ENCODE data around the gene STOML3. TPM values are rescaled to one million over a fixed set of nuclear protein-coding genes. Genes with fewer than 3 reads are reported as not detected.

STOML3 gene
- total and polyA plus RNA-seq, 10 donors = not detected

DNA sequence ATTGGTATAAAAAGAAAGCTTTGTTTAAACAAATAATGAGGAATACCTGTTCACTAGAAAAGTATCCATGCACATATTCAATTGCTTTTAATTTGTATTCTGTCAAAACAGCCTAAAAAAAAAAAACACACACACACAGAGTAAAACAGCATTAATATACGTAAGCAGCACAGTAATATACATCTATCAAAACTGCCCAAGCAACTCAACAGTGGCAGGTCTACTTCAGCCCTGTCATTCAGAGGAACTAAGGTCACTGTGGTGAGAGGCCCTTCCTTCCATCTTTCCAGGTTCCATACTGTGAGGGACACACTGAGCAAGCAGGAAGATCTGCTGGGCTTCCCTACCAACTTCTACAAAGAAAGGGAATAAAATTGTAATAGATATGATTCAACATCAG is 43.5 kb upstream of the STOML3 start:
- Histone ChIP-seq H3K4me1 (peaks cover 19 to 70% (median 45%) of the 10 kb centered on the region in 6 donors), H3K36me3 (peaks cover 0 to 34% (median 4%) of the 10 kb centered on the region in 6 donors), H3K27me3 (replicated peaks in 1 of 7) (no peaks in the 10 kb centered on the region), H3K9me3 (no peaks in the 10 kb centered on the region), H3K4me3 (no peak overlapping the region), H3K27ac (no peak overlapping the region)
- DNase-seq = no peak
- 81 to 95% (median 84%) methylated on average over 1 of the region's 1 CpG for WGBS, 5 donors
- TF ChIP-seq POLR2AphosphoS5 (IDR thresholded peaks at IDR 0.05) = no peak
- TF ChIP-seq POLR2A (IDR thresholded peaks at IDR 0.05) = no peak
- TF ChIP-seq, protein P1, sequence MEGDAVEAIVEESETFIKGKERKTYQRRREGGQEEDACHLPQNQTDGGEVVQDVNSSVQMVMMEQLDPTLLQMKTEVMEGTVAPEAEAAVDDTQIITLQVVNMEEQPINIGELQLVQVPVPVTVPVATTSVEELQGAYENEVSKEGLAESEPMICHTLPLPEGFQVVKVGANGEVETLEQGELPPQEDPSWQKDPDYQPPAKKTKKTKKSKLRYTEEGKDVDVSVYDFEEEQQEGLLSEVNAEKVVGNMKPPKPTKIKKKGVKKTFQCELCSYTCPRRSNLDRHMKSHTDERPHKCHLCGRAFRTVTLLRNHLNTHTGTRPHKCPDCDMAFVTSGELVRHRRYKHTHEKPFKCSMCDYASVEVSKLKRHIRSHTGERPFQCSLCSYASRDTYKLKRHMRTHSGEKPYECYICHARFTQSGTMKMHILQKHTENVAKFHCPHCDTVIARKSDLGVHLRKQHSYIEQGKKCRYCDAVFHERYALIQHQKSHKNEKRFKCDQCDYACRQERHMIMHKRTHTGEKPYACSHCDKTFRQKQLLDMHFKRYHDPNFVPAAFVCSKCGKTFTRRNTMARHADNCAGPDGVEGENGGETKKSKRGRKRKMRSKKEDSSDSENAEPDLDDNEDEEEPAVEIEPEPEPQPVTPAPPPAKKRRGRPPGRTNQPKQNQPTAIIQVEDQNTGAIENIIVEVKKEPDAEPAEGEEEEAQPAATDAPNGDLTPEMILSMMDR (IDR thresholded peaks at IDR 0.05 in 8 of 11, conservative IDR thresholded peaks at IDR 0.05 in 3 of 11) = no peak
- intact Hi-C loops (cut with DNase I; ENCODE audit: low total_unique reads) = no loop called here

DNA sequence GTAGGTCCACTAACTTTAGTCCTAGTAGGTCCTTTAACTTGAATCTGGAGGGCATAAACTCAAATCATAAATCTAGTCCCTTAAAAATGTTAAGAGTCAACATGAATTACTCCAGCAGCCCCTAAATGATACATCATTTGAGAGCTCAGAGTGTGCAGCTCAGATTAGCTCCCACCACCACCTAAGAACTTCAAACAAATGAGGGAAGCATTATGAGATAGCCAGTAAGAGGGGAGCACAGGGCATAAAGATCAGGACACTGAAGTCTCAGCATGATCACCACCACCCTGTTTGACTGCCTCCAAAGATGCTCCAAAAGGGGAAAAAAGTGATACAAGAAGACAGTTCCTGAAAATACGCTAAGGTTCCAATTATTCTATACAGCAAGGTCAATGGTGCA is 41.5 kb upstream of the STOML3 start:
- TF ChIP-seq, protein P1 (IDR thresholded peaks at IDR 0.05 in 8 of 11, conservative IDR thresholded peaks at IDR 0.05 in 3 of 11) = no peak
- no peak for TF ChIP-seq POLR2A (IDR thresholded peaks at IDR 0.05)
- no peak for TF ChIP-seq POLR2AphosphoS5 (IDR thresholded peaks at IDR 0.05)
- H3K4me1 ChIP-seq = peaks cover 15 to 62% (median 40%) of the 10 kb centered on the region in 6 donors
- no peak overlapping the region for H3K27ac ChIP-seq
- H3K9me3 ChIP-seq = no peaks in the 10 kb centered on the region
- WGBS, 5 donors = 93 to 100% (median 98%) methylated on average over 1 of the region's 1 CpG
- peaks cover 0 to 53% (median 19%) of the 10 kb centered on the region in 6 donors for H3K36me3 ChIP-seq
- H3K27me3 ChIP-seq (replicated peaks in 1 of 7) = no peaks in the 10 kb centered on the region
- DNase-seq = no peak
- no peak overlapping the region for H3K4me3 ChIP-seq
- intact Hi-C loops (cut with DNase I; ENCODE audit: low total_unique reads) = no loop called here

DNA sequence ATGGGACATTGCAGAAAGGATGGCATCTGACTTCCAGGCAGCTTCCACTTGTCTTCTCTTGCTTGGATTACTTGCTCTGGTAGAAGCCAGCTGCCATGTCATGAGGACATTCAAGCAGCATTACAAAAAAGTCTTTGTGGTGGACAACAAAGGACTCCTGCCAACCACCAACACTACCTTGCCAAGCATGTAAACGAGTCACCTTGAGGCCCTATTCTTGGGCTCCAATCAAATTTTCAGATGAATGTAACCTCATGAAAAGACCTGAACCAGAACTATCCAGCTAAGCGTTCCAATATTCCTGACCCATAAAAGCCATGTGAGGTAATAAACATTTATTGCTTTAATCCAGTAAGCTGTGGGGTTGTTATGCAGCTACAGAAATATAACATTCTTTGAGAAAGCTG is 34.8 kb upstream of the STOML3 start:
- H3K4me1 ChIP-seq = no peaks in the 10 kb centered on the region
- intact Hi-C loops (cut with DNase I; ENCODE audit: low total_unique reads) = no loop called here
- H3K27me3 ChIP-seq (replicated peaks in 1 of 7) = no peaks in the 10 kb centered on the region
- no peak overlapping the region for H3K4me3 ChIP-seq
- TF ChIP-seq POLR2AphosphoS5 (IDR thresholded peaks at IDR 0.05) = no peak
- TF ChIP-seq, protein P1 (IDR thresholded peaks at IDR 0.05 in 8 of 11, conservative IDR thresholded peaks at IDR 0.05 in 3 of 11) = no peak
- TF ChIP-seq POLR2A (IDR thresholded peaks at IDR 0.05) = no peak
- H3K27ac ChIP-seq = no peak overlapping the region
- WGBS, 5 donors = 88 to 97% (median 92%) methylated on average over 2 of the region's 2 CpGs
- H3K36me3 ChIP-seq = peaks cover 0 to 100% (median 76%) of the 10 kb centered on the region in 6 donors
- no peaks in the 10 kb centered on the region for H3K9me3 ChIP-seq
- DNase-seq = no peak

DNA sequence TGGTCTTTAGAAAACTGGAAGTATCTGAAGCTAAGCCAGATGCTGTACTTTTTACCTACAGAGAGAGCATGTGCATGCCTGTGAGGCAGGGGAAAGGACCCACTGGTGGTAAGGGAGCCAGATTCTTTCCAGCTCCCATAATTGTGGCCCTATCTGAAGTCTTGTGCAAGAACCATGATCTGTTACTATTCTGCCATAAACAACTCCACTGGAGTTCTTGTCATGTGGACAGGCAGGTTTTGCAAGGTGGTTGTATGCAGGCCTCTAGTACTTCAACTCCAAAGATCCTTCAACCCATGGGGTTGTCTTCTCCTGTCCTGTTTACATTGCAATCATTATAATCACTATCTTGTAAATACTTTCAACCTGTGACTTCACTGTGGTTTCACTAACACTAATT is 33.1 kb upstream of the STOML3 start:
- intact Hi-C loops (cut with DNase I; ENCODE audit: low total_unique reads) = no loop called here
- H3K27ac ChIP-seq = no peak overlapping the region

More for the DNA sequence above, 33.1 kb upstream of the STOML3 start:
- no peak for DNase-seq
- Histone ChIP-seq H3K36me3 (peaks cover 0 to 100% (median 79%) of the 10 kb centered on the region in 6 donors), H3K27me3 (replicated peaks in 1 of 7) (no peaks in the 10 kb centered on the region), H3K4me1 (no peaks in the 10 kb centered on the region), H3K4me3 (no peak overlapping the region), H3K9me3 (no peaks in the 10 kb centered on the region)
- no peak for TF ChIP-seq POLR2A (IDR thresholded peaks at IDR 0.05)
- TF ChIP-seq, protein P1 (IDR thresholded peaks at IDR 0.05 in 8 of 11, conservative IDR thresholded peaks at IDR 0.05 in 3 of 11) = no peak
- TF ChIP-seq POLR2AphosphoS5 (IDR thresholded peaks at IDR 0.05) = no peak
